Fibroblast of skin of back (primary cell): Measurements from ENCODE around the gene EXOG.

Experiments
- DNase-seq: peaks from one replicate; pipeline ENCODE4 v3.0.0-alpha.2; 2013

The EXOG gene

DNA sequence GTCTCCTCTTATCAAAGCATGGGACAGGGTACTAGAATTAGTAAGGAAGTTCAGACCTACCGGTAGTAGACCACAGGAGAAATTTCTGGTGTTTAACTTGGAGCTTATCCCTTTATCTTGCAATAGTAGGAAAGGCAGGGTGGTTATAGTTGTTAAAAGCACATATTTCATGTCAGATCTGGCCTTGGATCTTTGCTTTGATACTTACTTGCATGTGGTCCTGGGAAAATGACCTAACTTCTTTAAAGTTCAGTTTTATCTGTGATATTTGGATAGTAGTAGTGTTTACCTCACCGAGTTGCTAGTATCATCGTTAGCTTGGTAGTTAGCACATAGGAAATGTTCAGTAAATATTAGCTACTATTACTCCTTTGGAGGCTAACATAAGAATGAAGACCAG lies 15.4 kb downstream of the EXOG start:
- no peak for DNase-seq

DNA sequence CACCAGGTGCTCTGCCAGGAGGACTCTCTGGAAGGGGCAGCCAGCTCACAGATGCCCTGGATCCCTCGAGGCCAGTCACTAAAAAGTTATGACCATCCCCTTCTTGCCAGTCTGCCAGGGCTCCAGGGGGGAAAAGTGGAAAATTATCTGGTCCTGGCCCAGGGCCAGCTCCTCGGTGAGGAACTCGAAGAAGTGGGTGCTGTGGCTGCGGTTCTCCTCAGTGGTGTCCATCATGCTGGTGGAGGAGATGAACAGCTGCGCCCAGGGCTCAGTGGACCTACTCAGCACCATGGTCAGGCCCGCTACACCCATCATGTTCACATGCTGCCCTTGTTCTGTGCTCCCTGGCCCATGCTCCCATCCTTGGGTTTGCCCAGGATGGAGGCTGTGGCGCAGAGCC lies 19.2 kb downstream of the EXOG start:
- no peak for DNase-seq

DNA sequence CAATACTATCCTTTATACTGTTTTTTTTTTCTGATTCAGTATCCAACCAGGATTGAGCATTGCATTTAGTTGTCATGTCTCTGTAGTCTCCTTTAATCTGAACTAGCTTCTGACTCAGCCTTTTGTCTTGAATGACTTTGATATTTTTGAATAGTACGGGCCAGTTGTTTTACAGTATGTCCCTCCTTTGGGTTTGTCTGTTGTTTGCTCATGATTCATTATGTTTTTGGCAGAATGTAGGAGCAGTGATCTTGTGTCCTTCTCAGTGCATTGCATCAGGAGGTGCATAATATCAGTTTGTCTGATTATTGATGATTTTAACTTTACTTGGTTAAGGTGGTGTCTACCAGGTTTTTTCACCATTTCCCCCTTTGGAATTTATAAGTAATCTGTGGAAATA lies 20.5 kb downstream of the EXOG start:
- peak; percentile 6 for DNase-seq

DNA sequence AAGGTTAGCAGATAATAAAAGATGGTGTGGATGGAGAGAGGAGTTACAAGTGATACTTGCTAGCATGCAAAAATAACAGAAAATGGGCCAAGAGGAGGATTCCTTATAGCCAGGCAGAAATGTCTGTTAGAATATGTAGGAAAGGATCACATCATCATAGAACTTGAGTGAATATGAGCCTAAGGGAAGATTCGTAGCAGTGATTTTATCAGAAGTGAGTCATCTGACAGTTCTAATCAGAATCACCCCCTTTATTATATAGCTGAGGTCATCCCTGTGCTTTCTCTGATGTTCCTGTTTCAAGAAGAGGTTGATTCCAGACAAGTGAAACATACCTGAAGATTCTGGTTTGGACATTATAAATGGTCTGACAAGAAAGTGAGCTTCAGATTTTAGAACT lies 22.9 kb downstream of the EXOG start:
- peak; percentile 13 for DNase-seq

DNA sequence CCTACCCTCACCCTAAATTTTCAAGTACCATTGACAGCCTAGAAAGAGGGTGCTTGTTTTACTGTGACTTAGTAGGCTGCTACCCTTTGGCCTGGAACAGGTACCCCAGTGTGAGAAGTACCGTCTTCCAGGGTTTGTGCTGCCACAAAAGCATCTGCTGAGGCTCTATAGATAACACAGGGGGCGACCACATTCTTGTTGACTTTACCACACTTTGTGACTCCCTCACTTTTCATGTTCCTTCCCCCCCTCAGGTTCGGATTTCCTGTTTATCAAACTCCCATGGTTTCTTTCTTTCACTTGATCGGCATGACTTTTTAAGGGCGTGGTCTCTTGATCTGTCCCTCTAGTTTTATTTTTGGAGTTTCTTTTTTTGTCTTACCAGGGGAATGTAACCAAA lies 23.5 kb downstream of the EXOG start:
- DNase-seq: no peak

DNA sequence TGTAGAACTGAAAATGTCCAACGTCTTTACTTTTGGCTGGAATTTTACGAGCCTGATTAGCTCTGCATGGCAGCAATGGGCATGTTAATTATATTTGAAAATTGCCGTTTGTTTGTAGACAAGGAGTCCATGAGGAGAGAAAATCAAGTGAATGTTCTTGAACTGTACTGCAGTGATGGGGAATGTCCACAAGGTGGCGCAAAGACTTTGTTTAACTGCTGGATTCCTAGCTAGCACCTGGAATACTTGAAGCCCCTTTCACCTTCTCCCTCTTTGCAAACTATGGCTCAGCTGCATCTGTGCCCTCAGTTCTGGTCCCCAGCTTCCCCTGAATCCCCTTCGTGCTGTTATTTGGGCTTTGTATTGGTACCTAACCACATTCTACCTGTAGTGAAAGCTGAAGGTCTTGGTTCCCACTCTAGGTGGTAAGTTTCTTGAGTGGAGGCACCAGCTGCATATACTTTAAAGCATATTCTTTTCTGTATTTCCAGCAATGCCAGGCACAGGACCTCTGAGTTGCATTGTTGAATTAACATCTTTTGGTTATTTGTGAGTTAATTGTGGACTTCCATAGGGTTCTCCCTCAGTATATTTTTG lies 25.3 kb downstream of the EXOG start:
- peak; percentile 60 for DNase-seq

DNA sequence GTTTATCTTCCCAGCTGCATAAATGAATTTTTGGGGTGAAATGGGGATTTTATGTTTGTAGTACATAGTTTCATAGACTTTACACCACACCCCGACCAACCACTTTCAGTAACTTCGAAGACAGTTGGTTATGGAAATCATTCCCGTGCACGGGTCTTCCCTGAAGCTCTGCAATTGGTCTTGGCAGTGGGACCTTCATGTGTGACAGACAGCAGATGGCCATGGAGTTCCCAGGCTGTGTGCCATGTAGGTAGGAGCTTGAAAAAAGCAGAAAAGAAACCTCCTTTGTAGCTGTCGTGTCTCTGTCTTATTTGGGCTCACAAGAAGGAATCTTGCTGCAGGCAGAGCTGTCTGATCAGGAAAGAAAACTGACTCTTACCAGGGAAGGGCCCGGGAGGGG lies 25.9 kb downstream of the EXOG start:
- DNase-seq: no peak

DNA sequence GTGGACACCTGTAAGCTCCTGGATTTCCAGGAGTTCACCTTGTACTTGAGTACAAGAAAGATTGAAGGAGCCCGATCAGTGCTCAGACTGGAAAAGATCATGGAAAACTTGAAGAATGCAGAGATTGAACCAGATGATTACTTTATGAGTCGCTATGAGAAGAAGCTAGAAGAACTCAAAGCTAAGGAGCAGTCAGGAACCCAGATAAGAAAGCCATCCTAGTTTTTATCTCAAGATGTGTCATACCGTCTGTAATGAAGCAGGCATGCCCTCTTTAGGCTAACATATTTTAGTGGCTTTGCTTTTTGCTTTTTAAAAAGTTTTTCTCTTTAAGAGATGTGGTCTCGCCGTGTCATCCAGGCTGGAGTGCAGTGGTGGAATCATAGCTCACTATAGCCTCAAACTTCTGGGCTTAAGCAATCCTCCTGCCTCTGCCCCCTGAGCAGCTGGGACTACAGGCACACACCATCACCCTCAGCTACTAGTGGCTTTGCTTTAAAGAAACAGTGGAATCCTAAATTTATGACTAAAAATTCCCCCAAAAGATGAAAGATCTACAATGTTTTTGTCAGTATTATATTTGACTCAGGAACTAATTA lies 28.1 kb downstream of the EXOG start:
- DNase-seq: peak; percentile 70

DNA sequence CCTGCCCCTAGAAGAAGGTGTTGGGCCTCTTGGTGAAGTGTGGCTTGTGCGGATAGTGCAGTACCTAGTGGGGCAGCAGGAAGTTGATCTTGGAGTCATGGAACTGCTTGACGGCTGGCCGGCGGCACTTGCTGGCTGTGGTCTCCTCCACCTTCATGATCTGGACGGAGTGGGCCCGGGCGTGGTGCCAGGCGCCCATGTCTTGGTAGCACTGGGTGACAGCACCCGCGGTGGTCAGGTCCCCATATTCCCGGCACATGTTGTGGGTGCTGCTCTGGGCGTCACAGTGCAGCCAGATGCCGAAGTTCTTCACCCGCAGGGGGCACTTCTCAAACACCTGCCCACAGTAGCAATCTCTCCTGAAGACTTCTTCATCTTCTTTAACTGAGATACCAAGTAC lies 30.7 kb downstream of the EXOG start:
- DNase-seq: no peak

DNA sequence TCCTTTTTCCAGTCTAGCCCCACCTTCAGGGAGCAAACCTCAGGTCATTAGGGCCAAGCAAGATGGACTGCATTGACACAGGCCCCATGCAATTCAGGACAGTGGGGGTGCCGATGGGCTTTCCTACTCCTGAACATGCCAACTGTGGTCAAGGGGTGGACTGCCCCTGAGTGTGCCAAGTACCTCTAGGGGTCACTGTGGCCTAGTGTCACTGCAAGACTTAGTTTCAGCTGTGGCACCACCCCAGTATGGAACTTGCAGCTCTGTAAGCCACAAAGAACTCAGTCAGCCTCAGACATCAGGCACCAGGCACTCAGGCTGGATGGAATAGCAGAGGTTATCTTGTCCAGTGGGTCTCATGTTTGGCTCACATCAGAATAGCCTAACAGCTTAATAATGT lies 32.3 kb downstream of the EXOG start:
- peak; percentile 9 for DNase-seq

DNA sequence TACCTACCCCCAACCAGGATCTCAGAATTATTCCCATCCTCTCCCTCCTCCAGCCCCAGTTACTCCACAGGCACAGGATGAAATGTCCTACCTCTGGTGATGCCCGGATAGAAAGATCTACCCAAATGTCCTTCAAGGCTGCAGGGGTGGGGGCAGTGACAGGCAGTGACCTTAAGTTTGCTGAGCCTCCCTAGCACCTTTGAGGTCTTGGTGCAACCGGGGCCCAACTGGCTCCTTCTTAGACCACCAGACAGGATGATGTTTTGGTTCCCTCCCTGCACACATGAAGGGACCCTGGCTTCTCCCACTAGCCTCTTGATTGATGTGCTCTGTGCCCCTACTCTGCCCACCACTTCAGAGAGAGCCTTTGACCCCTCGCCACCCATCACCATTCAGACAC lies 36.4 kb downstream of the EXOG start:
- no peak for DNase-seq

DNA sequence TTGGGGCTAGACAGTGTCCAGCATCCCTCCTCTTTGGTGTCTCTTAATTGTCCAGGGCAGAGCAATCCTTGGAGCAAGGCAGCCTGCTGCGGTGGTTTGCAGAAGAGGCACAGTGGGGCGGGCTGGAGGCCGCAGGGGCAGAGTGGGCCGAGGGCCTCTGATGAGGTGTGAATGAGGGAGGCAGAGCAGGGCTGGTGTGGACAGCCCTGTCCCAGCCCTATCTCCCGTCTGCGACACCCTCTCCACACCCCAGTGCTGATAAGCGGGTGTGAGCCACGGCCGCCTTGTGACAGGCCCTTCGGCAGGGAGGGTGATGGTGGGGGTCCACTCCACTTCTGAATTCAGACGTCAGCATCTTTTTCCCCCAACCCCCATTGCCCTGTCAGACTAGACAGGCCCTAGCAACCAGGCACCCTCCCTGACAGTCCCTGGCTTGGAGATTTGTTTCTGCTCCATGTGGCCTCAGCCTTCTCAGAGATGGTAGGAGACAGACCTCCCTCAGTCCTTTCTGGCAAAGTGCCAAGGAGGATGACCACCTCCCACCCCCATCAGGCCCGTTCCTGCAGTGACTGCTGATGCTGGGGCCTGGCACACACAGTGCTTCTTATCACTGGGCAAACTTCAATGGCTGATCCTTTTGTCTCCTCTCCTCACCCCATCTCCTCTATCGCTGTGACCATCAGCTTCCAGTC lies 37.3 kb downstream of the EXOG start:
- no peak for DNase-seq

DNA sequence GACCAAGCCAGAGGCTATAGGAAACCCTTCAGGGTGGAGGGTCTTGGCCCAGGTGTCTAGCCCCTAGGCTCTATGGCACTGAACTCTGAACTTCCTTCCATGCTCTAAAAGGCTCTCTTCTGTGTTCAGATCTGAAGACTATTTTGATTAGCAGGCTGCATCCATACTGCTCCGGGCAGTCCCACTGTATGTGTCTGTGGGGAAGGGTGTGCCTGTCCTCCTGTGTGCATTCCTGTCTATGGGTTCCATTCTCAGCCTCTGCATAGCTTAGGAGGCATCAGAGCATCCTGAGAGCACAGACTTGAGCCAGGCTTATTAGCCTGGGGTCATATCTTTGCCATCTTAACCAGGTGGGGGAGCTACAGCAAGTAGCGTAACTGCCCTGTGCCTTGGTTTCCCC lies 38.0 kb downstream of the EXOG start:
- no peak for DNase-seq

DNA sequence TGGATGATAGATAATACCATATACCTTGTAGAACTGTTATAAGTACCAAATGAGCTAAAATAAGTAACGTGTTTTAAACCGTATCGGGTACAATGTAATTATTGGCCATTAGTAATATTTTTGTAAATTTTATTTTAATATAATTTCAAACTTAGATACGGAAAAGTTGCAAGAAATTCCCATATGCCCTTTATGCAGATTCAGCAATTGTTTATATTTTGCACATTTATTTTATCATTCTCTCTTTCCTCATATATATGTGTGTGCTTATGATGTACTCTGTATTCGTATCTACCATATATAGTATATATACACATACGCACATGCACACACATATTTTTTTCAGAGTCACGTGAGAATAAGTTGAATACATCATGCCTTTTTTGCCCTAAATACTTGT lies 38.5 kb downstream of the EXOG start:
- DNase-seq: no peak

DNA sequence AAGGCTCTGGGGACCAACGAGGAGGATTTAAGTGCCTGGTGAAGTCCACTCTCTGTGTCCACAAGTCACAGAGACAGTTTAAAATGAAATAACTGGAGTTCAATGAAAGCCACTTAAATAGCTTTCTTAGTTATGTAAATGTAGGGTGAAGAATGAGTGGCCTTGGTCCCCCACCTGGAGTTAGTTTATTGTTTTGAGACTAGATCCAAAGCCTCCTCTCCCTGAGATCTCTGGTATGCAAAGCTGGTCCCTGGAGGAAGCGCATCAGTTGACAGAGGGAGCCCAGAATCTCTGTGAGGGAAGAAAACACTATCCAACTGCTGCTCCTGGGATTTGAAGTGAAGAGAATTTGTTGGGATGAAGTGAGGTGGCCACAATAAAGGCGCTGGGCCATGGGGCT lies 40.5 kb downstream of the EXOG start:
- no peak for DNase-seq

DNA sequence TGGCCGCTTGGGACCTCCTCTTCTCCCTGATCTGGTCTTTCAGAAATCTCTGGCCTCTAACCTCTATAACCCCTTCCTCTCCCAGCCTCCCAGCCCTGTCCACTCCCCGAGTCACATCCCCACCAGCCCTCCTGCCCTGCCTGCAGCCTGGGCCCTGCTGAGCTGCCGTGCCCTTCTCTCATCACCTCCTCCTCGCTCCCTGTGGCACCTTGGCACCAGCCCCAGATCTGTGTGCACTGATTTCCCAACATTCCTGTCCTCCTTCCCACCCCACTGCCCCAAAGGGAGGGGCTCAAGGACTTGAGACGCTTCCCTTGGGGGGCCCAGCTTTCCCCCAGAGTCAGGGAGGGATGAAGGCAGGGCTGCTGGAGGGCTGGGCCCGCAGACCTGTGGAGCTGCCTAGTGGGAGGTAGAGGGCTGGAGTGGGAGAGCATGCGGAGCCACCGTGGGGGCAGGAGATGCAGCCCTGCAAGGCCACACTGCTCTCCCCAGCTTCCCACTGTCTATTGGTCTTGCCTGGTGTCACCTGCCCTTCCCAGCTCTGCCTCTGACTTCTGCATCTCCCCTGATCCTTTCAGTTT lies 42.7 kb downstream of the EXOG start:
- DNase-seq: no peak

DNA sequence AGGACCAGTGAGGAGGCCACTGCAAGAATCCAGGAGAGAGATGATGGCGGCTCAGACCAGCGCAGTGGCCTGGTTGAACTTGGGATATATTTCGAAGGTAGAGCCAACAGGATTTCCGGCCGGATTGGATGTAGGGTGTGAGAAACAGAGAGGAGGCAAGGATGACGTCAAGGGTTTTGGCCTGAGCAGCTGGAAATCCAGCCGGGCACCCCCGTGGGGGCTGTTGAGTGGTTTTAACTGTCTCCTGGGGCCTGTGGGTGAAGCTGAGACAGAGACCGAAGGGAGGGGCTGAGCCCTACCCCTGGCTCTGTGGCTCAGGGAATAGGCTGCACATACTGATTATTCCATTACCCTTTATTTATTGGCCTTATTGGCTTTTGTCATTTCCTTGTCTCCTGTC lies 45.7 kb downstream of the EXOG start:
- no peak for DNase-seq

DNA sequence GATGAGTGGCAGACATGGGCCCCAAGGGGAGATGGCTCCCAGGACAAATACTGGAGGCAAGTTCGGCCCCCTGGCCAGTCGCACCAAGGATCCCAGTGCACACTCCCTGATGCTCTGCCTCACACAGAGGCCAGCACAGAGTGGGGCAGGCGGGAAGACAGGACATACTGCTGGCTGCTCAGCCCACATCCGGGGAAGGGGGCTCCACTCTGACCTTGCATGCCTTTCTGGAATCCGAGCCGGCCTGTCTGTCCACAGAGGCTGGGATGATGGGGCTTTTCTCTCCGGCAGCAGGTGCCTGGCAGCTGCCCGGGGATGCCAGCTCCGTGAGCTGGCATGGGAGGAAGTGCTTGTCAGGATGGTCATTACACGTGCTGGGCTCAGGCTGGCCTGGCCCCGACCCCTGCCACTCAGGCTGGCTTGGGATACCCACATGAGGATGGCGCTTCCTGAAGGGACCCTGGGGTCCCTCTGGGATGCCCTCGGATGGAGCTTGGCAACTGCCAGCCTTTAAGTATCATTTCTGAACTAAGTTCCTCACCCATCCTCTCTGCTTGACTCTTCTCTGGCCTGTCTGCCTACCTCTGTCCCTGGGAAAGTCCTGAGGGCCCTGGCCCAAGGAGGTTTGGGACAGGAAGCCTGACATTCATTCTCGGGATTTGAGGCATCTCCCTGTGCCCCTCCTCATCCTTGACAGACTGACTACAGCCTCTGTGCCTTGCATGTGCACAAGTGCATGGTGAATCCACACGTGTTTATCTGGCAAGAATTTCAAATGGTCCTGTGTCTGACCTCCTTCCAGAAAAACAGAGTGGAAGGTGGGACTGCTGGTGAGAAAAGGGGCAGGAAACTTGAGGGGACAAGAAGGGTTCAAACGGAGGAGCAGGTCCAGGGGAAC lies 46.5 kb downstream of the EXOG start:
- DNase-seq: peak; percentile 6

DNA sequence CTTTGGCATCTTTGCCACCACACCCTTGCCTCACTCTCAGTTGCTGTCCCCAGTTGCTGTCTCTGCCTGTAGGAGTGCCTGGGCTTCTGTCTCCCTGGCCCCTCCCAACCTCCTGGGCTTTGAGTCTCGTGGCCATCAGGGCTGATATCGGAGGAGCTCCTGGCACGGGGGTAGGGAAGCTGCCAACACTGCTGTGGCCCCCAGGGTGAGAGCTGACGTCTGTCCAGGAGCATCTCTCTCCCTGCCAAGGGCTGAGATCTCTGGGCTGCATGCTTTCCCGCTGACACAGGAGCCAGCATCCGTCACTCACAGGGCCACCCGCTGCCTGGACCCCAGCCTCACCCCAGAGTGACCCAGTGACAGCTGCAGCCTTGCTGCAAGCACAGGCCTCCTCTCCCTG lies 47.4 kb downstream of the EXOG start:
- DNase-seq: peak; percentile 9

DNA sequence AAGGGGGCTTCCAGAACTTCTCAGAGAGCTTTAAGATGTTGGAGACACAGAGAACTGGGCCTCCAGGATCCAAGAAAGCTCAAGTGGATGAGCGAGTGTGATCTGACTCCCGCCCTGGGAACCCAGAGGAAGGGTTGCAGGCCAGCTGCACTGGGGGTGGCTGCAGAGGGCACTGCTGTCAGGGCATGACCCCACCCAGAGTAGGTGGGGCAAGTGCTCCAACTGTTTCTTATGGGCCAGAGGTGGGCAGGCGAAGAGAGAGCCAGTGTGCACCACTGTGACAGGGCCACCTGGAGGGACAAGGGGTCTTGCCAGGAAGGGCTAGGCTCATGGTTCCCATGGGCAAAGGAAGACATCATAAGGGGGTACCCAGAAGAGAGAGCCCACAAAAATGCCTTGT lies 48.8 kb downstream of the EXOG start:
- DNase-seq: no peak

DNA sequence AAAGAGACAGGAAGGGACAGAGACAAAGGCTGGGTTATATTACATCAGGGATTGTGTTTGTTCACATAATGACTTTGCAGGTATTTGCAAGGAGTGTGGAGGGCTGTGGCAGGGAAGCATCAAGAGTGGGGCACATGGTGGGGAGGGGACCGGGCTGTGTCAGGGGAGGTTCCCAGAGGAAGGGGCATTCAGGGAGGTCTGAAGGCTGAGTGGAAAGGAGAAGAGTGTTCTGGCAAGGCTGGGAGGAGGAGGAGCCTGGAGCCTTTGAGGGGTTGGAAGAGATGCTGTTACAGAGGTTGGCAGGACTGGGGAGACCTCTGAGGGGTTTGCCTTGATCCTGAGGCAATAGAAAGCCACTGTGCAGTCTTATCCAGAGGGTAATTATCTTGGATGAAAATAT lies 49.4 kb downstream of the EXOG start:
- no peak for DNase-seq

DNA sequence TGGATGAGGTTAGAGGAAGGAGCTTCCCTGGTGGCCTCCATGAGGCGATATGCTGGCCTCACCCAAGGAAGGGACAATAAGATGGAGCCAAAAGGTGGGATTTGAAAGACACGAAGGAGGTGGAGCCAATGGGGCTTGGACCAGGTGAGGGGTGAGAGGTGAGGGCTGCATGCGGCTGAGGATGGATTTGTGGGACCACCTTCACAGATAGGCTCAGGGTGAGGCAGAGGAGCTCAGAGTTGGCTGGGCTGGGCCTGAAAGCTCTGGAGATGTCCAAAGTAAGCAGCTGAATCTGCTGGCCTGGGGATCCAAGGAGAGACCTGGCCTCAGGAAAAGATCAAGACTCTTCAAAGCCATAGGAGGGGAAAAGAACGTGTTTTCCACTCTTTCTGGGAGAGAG lies 49.8 kb downstream of the EXOG start:
- no peak for DNase-seq
